Activated T-cell treated with anti-CD3 and anti-CD28 coated beads, Interleukin-2, amount 50 U/mL, for 1 hour (primary cell): Measurements from ENCODE around the gene F2.

ENCODE experiments used
- DNase-seq: peaks from one replicate; pipeline ENCODE4 v3.0.0-alpha.2; 2020

Gene F2

GRCh38 chr11:46743693-46744339 is 24.8 kb downstream of the F2 start:
- DNase-seq: no peak

GRCh38 chr11:46745328-46745727 is 26.3 kb downstream of the F2 start:
- no peak for DNase-seq

GRCh38 chr11:46745995-46746394 is 27.0 kb downstream of the F2 start:
- no peak for DNase-seq

GRCh38 chr11:46747150-46747549 is 28.1 kb downstream of the F2 start:
- DNase-seq: no peak

- DNase-seq: no peak
Measured at GRCh38 chr11:46755962-46756361, 36.9 kb downstream of the F2 start.

GRCh38 chr11:46759196-46759595 is 40.2 kb downstream of the F2 start:
- DNase-seq: no peak

GRCh38 chr11:46760429-46761128 is 41.6 kb downstream of the F2 start:
- no peak for DNase-seq

- no peak for DNase-seq
Measured at GRCh38 chr11:46761807-46762206, 42.8 kb downstream of the F2 start.

GRCh38 chr11:46762248-46762647 is 43.2 kb downstream of the F2 start:
- no peak for DNase-seq

GRCh38 chr11:46766656-46767055 is 47.6 kb downstream of the F2 start:
- no peak for DNase-seq

- no peak for DNase-seq
Measured at GRCh38 chr11:46769636-46770221, 50.7 kb downstream of the F2 start.

GRCh38 chr11:46776878-46777277 is 57.9 kb downstream of the F2 start:
- DNase-seq: no peak

GRCh38 chr11:46778416-46778815 is 59.4 kb downstream of the F2 start:
- no peak for DNase-seq
